GM23338 (cell line): ENCODE measurements around the gene TOP1. TPM values are rescaled to one million over a fixed set of nuclear protein-coding genes. Genes with fewer than 3 reads are reported as not detected.

Experiments used
- ATAC-seq: fragments of 200-7000 bp; cut with Tn5 transposase; 3 replicates; pipeline ENCODE4 v1.9.1; 2020
- DNase-seq: peaks from one replicate; pipeline ENCODE4 v3.0.0-alpha.2; 2015; ENCODE audit warnings: low spot score
- H2AFZ ChIP-seq: fragments of 200-600 bp; sonication (generic); 2 replicates; pipeline ENCODE4 v1.8.0; 2016; ENCODE audit warnings: antibody characterized with exemption, mild to moderate bottlenecking, moderate library complexity
- H3F3A ChIP-seq: fragments of 200-600 bp; sonication (generic); replicated peaks from 2 replicates; pipeline ENCODE4 v1.8.0; 2017; ENCODE audit warnings: antibody characterized with exemption, mixed run types, low read depth
- H3K27ac ChIP-seq: fragments of 200-600 bp; sonication (generic); 2 replicates; pipeline ENCODE4 v1.6.1; 2016; ENCODE audit warnings: low read depth
- H3K27me3 ChIP-seq: fragments of 200-600 bp; sonication (generic); 2 replicates; pipeline ENCODE4 v1.8.0; 2016; ENCODE audit warnings: mild to moderate bottlenecking, mixed run types, moderate library complexity; ENCODE audit not compliant: insufficient read depth
- H3K36me3 ChIP-seq: fragments of 200-600 bp; sonication (generic); 2 replicates; pipeline ENCODE4 v1.8.0; 2016; ENCODE audit warnings: mild to moderate bottlenecking; ENCODE audit not compliant: insufficient read depth
- H3K4me1 ChIP-seq: fragments of 200-600 bp; sonication (generic); 2 replicates; pipeline ENCODE4 v1.8.0; 2016; ENCODE audit warnings: mild to moderate bottlenecking, moderate library complexity; ENCODE audit not compliant: insufficient read depth
- H3K4me2 ChIP-seq: fragments of 200-600 bp; sonication (generic); 2 replicates; pipeline ENCODE4 v1.7.1; 2017; ENCODE audit warnings: mixed run types
- H3K4me3 ChIP-seq: fragments of 200-600 bp; sonication (generic); 2 replicates; pipeline ENCODE4 v1.6.1; 2016; ENCODE audit warnings: mixed run types
- H3K79me2 ChIP-seq: fragments of 200-600 bp; sonication (generic); replicated peaks from 2 replicates; pipeline ENCODE4 v1.8.0; 2017; ENCODE audit warnings: mild to moderate bottlenecking; ENCODE audit not compliant: insufficient read depth
- H3K9me2 ChIP-seq: fragments of 200-600 bp; sonication (generic); 2 replicates; pipeline ENCODE4 v1.8.0; 2017; ENCODE audit not compliant: insufficient read depth
- H4K20me1 ChIP-seq: fragments of 200-600 bp; sonication (generic); replicated peaks from 2 replicates; pipeline ENCODE4 v1.8.0; 2017; ENCODE audit warnings: mild to moderate bottlenecking; ENCODE audit not compliant: insufficient read depth
- H3K27ac Mint-ChIP-seq: 2 replicates; pipeline ENCODE4 v1.8.0; 2020; ENCODE audit warnings: inconsistent platforms, mild to moderate bottlenecking, moderate library complexity, mixed read lengths
- H3K27me3 Mint-ChIP-seq: 3 replicates; pipeline ENCODE4 v1.8.0; 2022; ENCODE audit warnings: low read depth, mild to moderate bottlenecking, moderate library complexity, mixed read lengths, inconsistent platforms; ENCODE audit not compliant: insufficient read depth, poor library complexity
- H3K36me3 Mint-ChIP-seq: 3 replicates; pipeline ENCODE4 v1.8.0; 2021; ENCODE audit warnings: low read depth, mild to moderate bottlenecking, inconsistent platforms, moderate library complexity, mixed read lengths
- H3K4me1 Mint-ChIP-seq: 3 replicates; pipeline ENCODE4 v1.8.0; 2020; ENCODE audit warnings: mild to moderate bottlenecking, inconsistent platforms, mixed read lengths
- H3K4me3 Mint-ChIP-seq: 3 replicates; pipeline ENCODE4 v1.8.0; 2021; ENCODE audit warnings: moderate library complexity, mild to moderate bottlenecking, inconsistent platforms, mixed read lengths
- H3K9me3 Mint-ChIP-seq: 3 replicates; pipeline ENCODE4 v1.8.0; 2020; ENCODE audit warnings: moderate library complexity, mild to moderate bottlenecking, inconsistent platforms, mixed read lengths
- EZH2 ChIP-seq: fragments of 200-600 bp; sonication (generic); IDR thresholded peaks from one replicate; pipeline ENCODE4 v1.8.0; 2017; ENCODE audit warnings: antibody characterized with exemption, mild to moderate bottlenecking, low read depth; ENCODE audit not compliant: unreplicated experiment
- JUNB ChIP-seq: IDR thresholded peaks from one replicate; pipeline ENCODE4 v1.6.1; 2016; ENCODE audit warnings: antibody characterized with exemption; ENCODE audit not compliant: unreplicated experiment
- ZNF331 ChIP-seq: fragments of 250-450 bp; sonication (Bioruptor Pico); IDR thresholded peaks from 2 replicates; pipeline ENCODE4 v1.5.0; 2020; ENCODE audit warnings: low read depth, mild to moderate bottlenecking, moderate library complexity
- polyA plus RNA-seq: library from polyadenylated mRNA; unstranded; fragments of >200 nt; fragmentation: Nextera tagmentation; extraction: Ambion mirVana; gene quantifications from 2 replicates; pipeline ENCODE4 v1.2.1, GENCODE V29; 2016
- total RNA-seq: library from RNA; depleted of rRNA; stranded (reverse); fragments of >200 nt; shearing (Covaris generic); gene quantifications from 2 replicates; pipeline ENCODE4 v1.2.3, GENCODE V29; 2014
- TF ChIP-seq, protein P1 (sequence below): IDR thresholded peaks from one replicate; pipeline ENCODE4 v1.6.1; 2018; ENCODE audit warnings: antibody characterized with exemption; ENCODE audit not compliant: unreplicated experiment
- TF ChIP-seq, protein P2 (sequence below): fragments of 250-450 bp; sonication (Bioruptor Pico); IDR thresholded peaks from 2 replicates; pipeline ENCODE4 v1.5.0; 2020; ENCODE audit warnings: mild to moderate bottlenecking, moderate library complexity
- TF ChIP-seq, protein P3 (sequence below): IDR thresholded peaks from 2 replicates; pipeline ENCODE4 v1.6.1; 2016; ENCODE audit warnings: antibody characterized with exemption

The TOP1 gene
- total and polyA plus RNA-seq, 2 experiments from 2014 or later = 62.4 to 101 TPM

DNA sequence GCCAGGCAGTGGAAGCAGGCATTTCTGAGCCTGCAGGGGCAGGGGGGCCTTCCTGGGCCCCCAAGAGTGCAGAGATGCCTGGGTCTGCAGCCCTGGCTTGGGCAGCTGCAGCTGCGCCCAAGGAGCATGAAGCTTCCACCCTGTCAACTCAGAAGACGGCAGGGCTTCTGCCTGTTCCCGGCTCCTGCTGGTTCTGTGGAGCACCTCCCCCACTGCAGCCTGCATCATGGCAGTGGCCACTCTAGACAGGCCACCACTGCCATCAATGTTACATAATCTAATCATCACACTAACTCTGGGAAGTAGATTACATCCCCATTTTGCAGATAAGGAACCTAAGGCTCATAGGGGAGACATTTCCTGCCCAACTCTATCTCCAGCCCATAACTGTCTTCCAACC lies 21.1 kb upstream of the TOP1 start:
- Histone ChIP-seq H3F3A (no peaks in the 10 kb centered on the region), H2AFZ (no peak overlapping the region), H3K4me1 (0 out of 2 replicates have a peak, but pooled peaks cover 5% of the 10 kb centered on the region), H3K4me3 (no peak overlapping the region), H3K27ac (no peak overlapping the region), H3K79me2 (no peaks in the 10 kb centered on the region), H3K4me2 (no peak overlapping the region), H3K9me2 (0 out of 2 replicates have a peak, but pooled peaks cover 9% of the 10 kb centered on the region), H3K27me3 (no peaks in the 10 kb centered on the region), H4K20me1 (no peaks in the 10 kb centered on the region), H3K36me3 (no peaks in the 10 kb centered on the region)
- DNase-seq (no peak), ATAC-seq (no peak)
- peaks cover 9% of the 10 kb centered on the region for H3K36me3 Mint-ChIP-seq
- no peak overlapping the region for H3K27ac Mint-ChIP-seq
- H3K4me1 Mint-ChIP-seq = peaks cover 21% of the 10 kb centered on the region
- H3K27me3 Mint-ChIP-seq = peaks cover 4% of the 10 kb centered on the region
- H3K4me3 Mint-ChIP-seq = no peak overlapping the region; the same call in 2 of the 3 replicates
- TF ChIP-seq, protein P1, sequence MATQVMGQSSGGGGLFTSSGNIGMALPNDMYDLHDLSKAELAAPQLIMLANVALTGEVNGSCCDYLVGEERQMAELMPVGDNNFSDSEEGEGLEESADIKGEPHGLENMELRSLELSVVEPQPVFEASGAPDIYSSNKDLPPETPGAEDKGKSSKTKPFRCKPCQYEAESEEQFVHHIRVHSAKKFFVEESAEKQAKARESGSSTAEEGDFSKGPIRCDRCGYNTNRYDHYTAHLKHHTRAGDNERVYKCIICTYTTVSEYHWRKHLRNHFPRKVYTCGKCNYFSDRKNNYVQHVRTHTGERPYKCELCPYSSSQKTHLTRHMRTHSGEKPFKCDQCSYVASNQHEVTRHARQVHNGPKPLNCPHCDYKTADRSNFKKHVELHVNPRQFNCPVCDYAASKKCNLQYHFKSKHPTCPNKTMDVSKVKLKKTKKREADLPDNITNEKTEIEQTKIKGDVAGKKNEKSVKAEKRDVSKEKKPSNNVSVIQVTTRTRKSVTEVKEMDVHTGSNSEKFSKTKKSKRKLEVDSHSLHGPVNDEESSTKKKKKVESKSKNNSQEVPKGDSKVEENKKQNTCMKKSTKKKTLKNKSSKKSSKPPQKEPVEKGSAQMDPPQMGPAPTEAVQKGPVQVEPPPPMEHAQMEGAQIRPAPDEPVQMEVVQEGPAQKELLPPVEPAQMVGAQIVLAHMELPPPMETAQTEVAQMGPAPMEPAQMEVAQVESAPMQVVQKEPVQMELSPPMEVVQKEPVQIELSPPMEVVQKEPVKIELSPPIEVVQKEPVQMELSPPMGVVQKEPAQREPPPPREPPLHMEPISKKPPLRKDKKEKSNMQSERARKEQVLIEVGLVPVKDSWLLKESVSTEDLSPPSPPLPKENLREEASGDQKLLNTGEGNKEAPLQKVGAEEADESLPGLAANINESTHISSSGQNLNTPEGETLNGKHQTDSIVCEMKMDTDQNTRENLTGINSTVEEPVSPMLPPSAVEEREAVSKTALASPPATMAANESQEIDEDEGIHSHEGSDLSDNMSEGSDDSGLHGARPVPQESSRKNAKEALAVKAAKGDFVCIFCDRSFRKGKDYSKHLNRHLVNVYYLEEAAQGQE = no peak
- no peak for TF ChIP-seq ZNF331 (CRISPR knock-in tag)
- no peak for TF ChIP-seq JUNB
- no peak for TF ChIP-seq EZH2
- peaks cover 30% of the 10 kb centered on the region for H3K9me3 Mint-ChIP-seq

DNA sequence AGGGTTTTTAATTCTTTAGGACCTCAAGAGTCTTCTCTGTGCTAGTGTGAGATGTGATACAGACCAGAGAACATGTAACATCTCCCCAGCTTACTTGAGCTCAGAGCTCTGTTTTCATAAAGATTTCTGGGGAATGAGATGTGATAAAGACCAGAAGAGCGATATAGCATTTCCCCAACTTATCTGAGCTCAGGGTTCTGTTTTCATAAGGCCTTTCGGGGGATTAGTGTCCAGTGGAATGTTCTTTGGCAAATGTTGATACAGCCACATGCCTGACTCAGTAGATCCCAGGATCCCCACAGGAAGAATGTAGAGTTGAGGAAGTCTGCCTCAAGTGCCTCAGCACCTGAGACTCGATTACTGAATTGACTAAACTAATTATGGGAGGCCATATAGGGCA lies 18.7 kb upstream of the TOP1 start:
- no peaks in the 10 kb centered on the region for H3K4me1 ChIP-seq
- ATAC-seq (no peak), DNase-seq (no peak)
- Mint-ChIP-seq H3K9me3 (peaks cover 30% of the 10 kb centered on the region), H3K27me3 (peaks cover 2% of the 10 kb centered on the region), H3K4me1 (peaks cover 17% of the 10 kb centered on the region), H3K27ac (no peak overlapping the region), H3K36me3 (peaks cover 9% of the 10 kb centered on the region), H3K4me3 (no peak overlapping the region)
- H3K27ac ChIP-seq = no peak overlapping the region
- no peaks in the 10 kb centered on the region for H3K27me3 ChIP-seq
- H4K20me1 ChIP-seq = no peaks in the 10 kb centered on the region
- no peak overlapping the region for H3K4me2 ChIP-seq
- H3K9me2 ChIP-seq = 0 out of 2 replicates have a peak, but pooled peaks cover 8% of the 10 kb centered on the region
- H3K4me3 ChIP-seq = no peak overlapping the region
- H2AFZ ChIP-seq = no peak overlapping the region
- no peaks in the 10 kb centered on the region for H3F3A ChIP-seq
- no peaks in the 10 kb centered on the region for H3K36me3 ChIP-seq
- H3K79me2 ChIP-seq = no peaks in the 10 kb centered on the region
- TF ChIP-seq, protein P2, sequence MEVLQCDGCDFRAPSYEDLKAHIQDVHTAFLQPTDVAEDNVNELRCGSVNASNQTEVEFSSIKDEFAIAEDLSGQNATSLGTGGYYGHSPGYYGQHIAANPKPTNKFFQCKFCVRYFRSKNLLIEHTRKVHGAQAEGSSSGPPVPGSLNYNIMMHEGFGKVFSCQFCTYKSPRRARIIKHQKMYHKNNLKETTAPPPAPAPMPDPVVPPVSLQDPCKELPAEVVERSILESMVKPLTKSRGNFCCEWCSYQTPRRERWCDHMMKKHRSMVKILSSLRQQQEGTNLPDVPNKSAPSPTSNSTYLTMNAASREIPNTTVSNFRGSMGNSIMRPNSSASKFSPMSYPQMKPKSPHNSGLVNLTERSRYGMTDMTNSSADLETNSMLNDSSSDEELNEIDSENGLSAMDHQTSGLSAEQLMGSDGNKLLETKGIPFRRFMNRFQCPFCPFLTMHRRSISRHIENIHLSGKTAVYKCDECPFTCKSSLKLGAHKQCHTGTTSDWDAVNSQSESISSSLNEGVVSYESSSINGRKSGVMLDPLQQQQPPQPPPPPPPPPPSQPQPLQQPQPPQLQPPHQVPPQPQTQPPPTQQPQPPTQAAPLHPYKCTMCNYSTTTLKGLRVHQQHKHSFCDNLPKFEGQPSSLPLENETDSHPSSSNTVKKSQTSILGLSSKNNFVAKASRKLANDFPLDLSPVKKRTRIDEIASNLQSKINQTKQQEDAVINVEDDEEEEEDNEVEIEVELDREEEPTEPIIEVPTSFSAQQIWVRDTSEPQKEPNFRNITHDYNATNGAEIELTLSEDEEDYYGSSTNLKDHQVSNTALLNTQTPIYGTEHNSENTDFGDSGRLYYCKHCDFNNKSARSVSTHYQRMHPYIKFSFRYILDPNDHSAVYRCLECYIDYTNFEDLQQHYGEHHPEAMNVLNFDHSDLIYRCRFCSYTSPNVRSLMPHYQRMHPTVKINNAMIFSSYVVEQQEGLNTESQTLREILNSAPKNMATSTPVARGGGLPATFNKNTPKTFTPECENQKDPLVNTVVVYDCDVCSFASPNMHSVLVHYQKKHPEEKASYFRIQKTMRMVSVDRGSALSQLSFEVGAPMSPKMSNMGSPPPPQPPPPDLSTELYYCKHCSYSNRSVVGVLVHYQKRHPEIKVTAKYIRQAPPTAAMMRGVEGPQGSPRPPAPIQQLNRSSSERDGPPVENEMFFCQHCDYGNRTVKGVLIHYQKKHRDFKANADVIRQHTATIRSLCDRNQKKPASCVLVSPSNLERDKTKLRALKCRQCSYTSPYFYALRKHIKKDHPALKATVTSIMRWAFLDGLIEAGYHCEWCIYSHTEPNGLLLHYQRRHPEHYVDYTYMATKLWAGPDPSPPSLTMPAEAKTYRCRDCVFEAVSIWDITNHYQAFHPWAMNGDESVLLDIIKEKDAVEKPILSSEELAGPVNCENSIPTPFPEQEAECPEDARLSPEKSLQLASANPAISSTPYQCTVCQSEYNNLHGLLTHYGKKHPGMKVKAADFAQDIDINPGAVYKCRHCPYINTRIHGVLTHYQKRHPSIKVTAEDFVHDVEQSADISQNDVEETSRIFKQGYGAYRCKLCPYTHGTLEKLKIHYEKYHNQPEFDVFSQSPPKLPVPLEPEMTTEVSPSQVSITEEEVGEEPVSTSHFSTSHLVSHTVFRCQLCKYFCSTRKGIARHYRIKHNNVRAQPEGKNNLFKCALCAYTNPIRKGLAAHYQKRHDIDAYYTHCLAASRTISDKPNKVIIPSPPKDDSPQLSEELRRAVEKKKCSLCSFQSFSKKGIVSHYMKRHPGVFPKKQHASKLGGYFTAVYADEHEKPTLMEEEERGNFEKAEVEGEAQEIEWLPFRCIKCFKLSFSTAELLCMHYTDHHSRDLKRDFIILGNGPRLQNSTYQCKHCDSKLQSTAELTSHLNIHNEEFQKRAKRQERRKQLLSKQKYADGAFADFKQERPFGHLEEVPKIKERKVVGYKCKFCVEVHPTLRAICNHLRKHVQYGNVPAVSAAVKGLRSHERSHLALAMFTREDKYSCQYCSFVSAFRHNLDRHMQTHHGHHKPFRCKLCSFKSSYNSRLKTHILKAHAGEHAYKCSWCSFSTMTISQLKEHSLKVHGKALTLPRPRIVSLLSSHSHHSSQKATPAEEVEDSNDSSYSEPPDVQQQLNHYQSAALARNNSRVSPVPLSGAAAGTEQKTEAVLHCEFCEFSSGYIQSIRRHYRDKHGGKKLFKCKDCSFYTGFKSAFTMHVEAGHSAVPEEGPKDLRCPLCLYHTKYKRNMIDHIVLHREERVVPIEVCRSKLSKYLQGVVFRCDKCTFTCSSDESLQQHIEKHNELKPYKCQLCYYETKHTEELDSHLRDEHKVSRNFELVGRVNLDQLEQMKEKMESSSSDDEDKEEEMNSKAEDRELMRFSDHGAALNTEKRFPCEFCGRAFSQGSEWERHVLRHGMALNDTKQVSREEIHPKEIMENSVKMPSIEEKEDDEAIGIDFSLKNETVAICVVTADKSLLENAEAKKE = no peak
- TF ChIP-seq, protein P1 = no peak
- TF ChIP-seq, protein P3, sequence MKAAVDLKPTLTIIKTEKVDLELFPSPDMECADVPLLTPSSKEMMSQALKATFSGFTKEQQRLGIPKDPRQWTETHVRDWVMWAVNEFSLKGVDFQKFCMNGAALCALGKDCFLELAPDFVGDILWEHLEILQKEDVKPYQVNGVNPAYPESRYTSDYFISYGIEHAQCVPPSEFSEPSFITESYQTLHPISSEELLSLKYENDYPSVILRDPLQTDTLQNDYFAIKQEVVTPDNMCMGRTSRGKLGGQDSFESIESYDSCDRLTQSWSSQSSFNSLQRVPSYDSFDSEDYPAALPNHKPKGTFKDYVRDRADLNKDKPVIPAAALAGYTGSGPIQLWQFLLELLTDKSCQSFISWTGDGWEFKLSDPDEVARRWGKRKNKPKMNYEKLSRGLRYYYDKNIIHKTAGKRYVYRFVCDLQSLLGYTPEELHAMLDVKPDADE = no peak
- no peak for TF ChIP-seq JUNB
